Body of pancreas (tissue), 4 donors: Measurements from ENCODE around the gene SH3GL1.

Source experiments
- CTCF ChIP-seq, 7 experiments: fragments of 450-650 bp in 4 of 7; fragments of 200-600 bp in 3 of 7; sonication (generic) in 3 of 7; IDR thresholded peaks; one replicate each; pipeline ENCODE4 v1.5.1; 2016 to 2019; ENCODE audit warnings: antibody characterized with exemption in 7 of 7
- POLR2A ChIP-seq, 3 donors: fragments of 450-650 bp; IDR thresholded peaks; one replicate each; pipeline ENCODE4 v1.6.1; 2016; ENCODE audit warnings: antibody characterized with exemption in 3 of 3, mild to moderate bottlenecking in 2 of 3

- TF ChIP-seq CTCF (IDR thresholded peaks at IDR 0.05) (no peak), POLR2A (IDR thresholded peaks at IDR 0.05) (no peak)
Observed at GRCh38 chr19:4430760-4431159, 30.4 kb upstream of the SH3GL1 start.
